Ishikawa (cell line): ENCODE results near the gene NOX3.

Experiments
- CEBPB ChIP-seq: IDR thresholded peaks from 2 replicates; pipeline ENCODE4 v1.6.1; 2012
- CREB1 ChIP-seq: IDR thresholded peaks from 2 replicates; pipeline ENCODE4 v1.6.1; 2012; ENCODE audit warnings: low read depth
- EGR1 ChIP-seq: IDR thresholded peaks from 2 replicates; pipeline ENCODE4 v1.6.1; 2012
- EP300 ChIP-seq: IDR thresholded peaks from 2 replicates; pipeline ENCODE4 v1.6.1; 2012; ENCODE audit warnings: borderline replicate concordance
- FOXM1 ChIP-seq: IDR thresholded peaks from 2 replicates; pipeline ENCODE4 v1.6.1; 2012; ENCODE audit warnings: low read depth, borderline replicate concordance
- MAX ChIP-seq: IDR thresholded peaks from 2 replicates; pipeline ENCODE4 v1.6.1; 2012
- NFIC ChIP-seq: IDR thresholded peaks from 2 replicates; pipeline ENCODE4 v1.6.1; 2012
- RAD21 ChIP-seq: IDR thresholded peaks from 2 replicates; pipeline ENCODE4 v1.6.1; 2012; ENCODE audit warnings: low read depth
- REST ChIP-seq: IDR thresholded peaks from 2 replicates; pipeline ENCODE4 v1.6.1; 2012; ENCODE audit warnings: low read depth, mild to moderate bottlenecking
- TAF1 ChIP-seq: IDR thresholded peaks from 2 replicates; pipeline ENCODE4 v1.6.1; 2012; ENCODE audit warnings: low read depth, mild to moderate bottlenecking
- TCF12 ChIP-seq: IDR thresholded peaks from 2 replicates; pipeline ENCODE4 v1.6.1; 2012; ENCODE audit warnings: low read depth
- TEAD4 ChIP-seq: IDR thresholded peaks from 2 replicates; pipeline ENCODE4 v1.6.1; 2012
- USF1 ChIP-seq: IDR thresholded peaks from 2 replicates; pipeline ENCODE4 v1.6.1; 2012
- YY1 ChIP-seq: IDR thresholded peaks from 2 replicates; pipeline ENCODE4 v1.6.1; 2012; ENCODE audit warnings: low read depth
- ZBTB7A ChIP-seq: IDR thresholded peaks from 2 replicates; pipeline ENCODE4 v1.6.1; 2012; ENCODE audit warnings: low read depth

The NOX3 gene

GRCh38 chr6:155373276-155373675 is 82.4 kb downstream of the NOX3 start:
- TF ChIP-seq FOXM1 (no peak), CEBPB (no peak), TAF1 (no peak), TCF12 (no peak), YY1 (no peak)

GRCh38 chr6:155372256-155372655 is 83.4 kb downstream of the NOX3 start:
- TF ChIP-seq FOXM1 (no peak), REST (no peak), MAX (no peak), EP300 (no peak), NFIC (no peak), TEAD4 (no peak), ZBTB7A (no peak), YY1 (no peak), EGR1 (no peak), RAD21 (no peak), CEBPB (no peak), TAF1 (no peak), CREB1 (no peak), USF1 (no peak), TCF12 (no peak)

DNA sequence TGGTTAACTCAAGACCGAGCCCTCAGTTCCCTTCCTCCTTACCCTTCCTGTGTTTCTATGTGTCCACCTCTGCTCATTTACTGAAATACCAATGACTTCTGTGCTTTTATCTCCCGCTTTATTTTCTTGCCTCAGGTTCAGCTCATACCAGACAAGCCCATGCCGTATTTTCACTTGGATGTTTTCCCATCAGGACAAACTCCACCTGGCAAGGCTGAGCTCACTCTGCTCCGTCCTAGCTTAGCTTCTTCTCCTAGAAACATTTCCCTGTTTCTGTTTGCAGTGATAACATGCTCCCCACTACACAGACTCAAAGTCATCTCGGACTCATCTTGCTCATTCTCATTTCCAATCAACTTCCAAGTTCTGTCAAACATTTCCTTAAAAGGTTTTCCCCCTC is 84.4 kb downstream of the NOX3 start:
- TF ChIP-seq TEAD4, result no peak
- no peak for TF ChIP-seq EGR1
- TF ChIP-seq ZBTB7A, result no peak
- TF ChIP-seq CEBPB, result no peak
- no peak for TF ChIP-seq RAD21
- no peak for TF ChIP-seq MAX
- TF ChIP-seq REST, result no peak
- no peak for TF ChIP-seq NFIC
- TF ChIP-seq USF1, result no peak
- TF ChIP-seq TAF1, result no peak
- TF ChIP-seq YY1, result no peak

DNA sequence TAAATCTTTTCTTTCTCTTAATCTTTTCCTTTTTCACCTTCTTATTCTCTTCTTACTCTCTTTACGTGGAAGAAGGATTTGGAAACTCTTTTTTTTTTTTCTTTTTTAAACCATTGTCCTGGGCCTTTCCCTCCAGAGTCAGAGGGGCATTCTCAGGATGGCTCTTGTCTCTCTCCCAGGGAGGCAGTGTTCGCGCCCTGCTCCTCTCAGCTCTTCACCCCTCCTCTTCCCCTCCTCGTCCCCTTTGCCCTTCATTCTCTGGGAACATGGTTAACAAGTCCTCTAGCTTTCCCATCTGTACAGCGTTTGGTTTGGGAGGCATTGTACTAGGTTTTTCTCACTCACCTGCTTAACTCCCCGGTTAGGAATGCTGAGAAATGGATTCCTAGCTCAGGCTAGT is 89.3 kb downstream of the NOX3 start:
- no peak for TF ChIP-seq TAF1
- no peak for TF ChIP-seq REST
- TF ChIP-seq EGR1, result no peak
- no peak for TF ChIP-seq TEAD4
- TF ChIP-seq CEBPB, result no peak
- no peak for TF ChIP-seq CREB1
- no peak for TF ChIP-seq YY1
- TF ChIP-seq TCF12, result no peak
- no peak for TF ChIP-seq MAX
- TF ChIP-seq FOXM1, result no peak
- TF ChIP-seq ZBTB7A, result no peak
- TF ChIP-seq RAD21, result no peak
- no peak for TF ChIP-seq EP300
- no peak for TF ChIP-seq USF1
- TF ChIP-seq NFIC, result no peak
